Cardiac fibroblast (primary cell): ENCODE measurements around the gene TCF3.

ENCODE experiments used
- DNase-seq, 2 donors: peaks; one replicate each; pipeline versions ENCODE4 v3.0.0 to v3.0.0-alpha.2; 2010; ENCODE audit warnings: low read depth in 2 of 2
- H3K4me3 ChIP-seq, 2 donors: replicated peaks in 1 of 2; 1 replicate in 1 of 2; 2 replicates in 1 of 2; pipeline ENCODE4 v1.5.1; 2011; ENCODE audit warnings: low read depth in 2 of 2, low read length in 2 of 2, mild to moderate bottlenecking in 2 of 2, moderate library complexity in 1 of 2
- CTCF ChIP-seq: IDR thresholded peaks from one replicate; pipeline ENCODE4 v1.5.1; 2011; ENCODE audit warnings: low read depth, mild to moderate bottlenecking, low read length, inconsistent platforms

Gene TCF3

GRCh38 chr19:1661995-1662394 is 9.6 kb upstream of the TCF3 start:
- no peak for DNase-seq
- H3K4me3 ChIP-seq = no peak overlapping the region
- no peak for TF ChIP-seq CTCF

- TF ChIP-seq CTCF = no peak
- DNase-seq = no peak
- no peak overlapping the region for H3K4me3 ChIP-seq
Observed at GRCh38 chr19:1659084-1659427, 6.6 kb upstream of the TCF3 start.

- no peak for DNase-seq
- TF ChIP-seq CTCF = no peak
- no peak overlapping the region for H3K4me3 ChIP-seq
Observed at GRCh38 chr19:1658150-1659083, 6.0 kb upstream of the TCF3 start.

- H3K4me3 ChIP-seq = no peak overlapping the region
- no peak for TF ChIP-seq CTCF
- DNase-seq = no peak
Observed at GRCh38 chr19:1657746-1658145, 5.3 kb upstream of the TCF3 start.

GRCh38 chr19:1656988-1657536 is 4.6 kb upstream of the TCF3 start:
- no peak overlapping the region for H3K4me3 ChIP-seq
- DNase-seq = no peak
- no peak for TF ChIP-seq CTCF

- no peak overlapping the region for H3K4me3 ChIP-seq
- TF ChIP-seq CTCF = no peak
- no peak for DNase-seq
Observed at GRCh38 chr19:1655987-1656608, 3.7 kb upstream of the TCF3 start.
